Activated T-cell treated with anti-CD3 and anti-CD28 coated beads, Interleukin-2, amount 50 U/mL, for 48 hours (primary cell): ENCODE results near the gene CAND2.
"Not testable (repeated sequence)": the region's sequence is repeated elsewhere in the genome, so short reads cannot be mapped to it uniquely, and the experiment has no call there.

Source experiments
- DNase-seq, 2 experiments: peaks; one replicate each; pipeline ENCODE4 v3.0.0-alpha.2; 2020

CAND2 gene

DNA sequence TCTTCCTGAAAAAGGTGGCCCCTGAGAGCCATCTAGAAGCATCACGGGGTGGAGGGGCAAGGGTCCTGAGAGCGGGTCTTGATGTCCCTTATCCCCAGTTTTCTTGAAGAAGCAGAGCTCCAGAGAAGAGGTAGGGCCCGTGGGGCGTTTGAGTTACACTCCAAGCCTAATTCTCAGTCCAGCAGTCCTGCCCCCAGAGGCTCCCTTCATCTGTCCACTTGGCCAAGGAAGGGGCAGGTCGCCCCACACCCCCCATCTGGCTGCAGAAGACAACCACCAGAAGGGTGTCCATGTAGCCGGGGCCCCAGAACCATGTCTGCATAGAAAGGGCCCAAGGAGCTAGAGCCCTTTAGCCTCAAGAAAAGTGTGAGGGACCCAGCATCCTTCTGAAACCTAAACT is 70.4 kb downstream of the CAND2 start:
- DNase-seq, result no peak

DNA sequence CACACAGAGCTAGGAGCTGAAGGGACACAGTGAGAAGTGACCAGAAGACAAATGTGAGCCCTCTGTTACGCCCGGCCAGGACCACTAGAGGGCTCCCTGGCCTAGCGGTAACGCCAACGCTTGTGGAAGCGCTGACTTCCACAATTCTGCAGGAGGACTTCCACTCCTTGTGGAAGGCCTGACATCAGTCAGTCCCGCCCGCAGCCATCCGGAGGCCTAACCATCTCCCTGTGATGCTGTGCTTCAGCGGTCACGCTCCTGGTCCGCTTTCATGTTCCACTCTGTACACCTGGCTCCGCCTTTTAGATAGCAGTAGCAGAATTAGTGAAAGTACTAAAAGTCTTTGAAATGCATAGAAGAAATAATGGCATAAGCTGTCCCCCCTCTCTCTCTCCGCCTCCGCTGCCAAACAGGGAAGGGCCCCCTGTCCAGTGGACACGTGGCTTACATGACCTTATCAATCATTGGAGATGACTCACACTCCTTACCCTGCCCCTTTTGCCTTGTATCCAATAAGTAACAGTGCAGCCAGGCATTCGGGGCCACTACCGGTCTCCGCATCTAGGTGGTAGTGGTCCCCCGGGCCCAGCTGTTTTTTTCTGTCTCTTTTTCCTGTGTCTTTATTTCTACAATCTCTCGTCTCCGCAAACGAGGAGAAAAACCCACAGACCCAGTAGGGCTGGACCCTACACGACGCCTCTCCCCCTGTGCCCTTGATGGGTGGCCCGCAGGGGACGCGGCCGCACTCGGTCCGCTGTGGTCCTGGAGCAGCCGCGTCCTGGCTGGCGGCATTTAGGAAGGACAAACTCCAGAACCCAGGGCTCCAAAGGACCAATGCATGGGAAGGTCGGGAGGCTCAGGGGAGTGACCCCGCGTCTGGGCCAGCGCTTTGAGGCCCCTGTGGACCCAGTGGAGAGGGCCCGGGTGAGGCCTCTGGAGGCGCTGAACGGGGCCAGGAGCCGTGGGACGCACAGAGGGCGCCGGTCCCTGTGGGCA is 71.9 kb downstream of the CAND2 start:
- peak; percentile 76 to 77 for DNase-seq

DNA sequence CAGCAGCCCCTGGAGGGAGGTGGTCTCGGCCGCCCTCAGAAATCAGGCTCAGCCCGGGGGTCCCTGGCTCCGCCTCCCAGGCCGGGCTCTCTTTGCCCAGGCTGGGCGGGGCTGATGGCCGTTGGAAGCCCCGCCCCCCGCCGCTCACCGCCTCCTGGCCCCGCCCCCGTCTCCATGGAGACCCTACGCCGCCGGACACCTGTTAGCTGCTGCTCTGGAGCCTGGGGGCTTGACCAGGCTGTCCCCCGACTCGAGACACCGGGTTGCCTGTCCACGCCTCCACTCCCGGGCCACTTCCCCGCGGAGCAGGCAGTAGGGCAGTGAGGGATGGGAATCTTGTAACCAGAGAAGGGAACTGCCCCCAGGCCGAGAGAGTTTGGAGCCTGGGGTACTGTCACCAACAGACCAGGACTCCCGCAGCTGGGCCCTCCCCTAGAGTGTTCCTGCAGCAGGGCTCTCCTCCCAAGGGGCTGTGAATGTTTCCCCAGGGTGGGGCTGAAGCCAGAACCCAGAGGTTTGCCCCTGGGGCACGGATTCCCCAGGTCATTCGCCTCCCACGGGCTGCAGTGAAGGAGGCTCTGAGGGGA is 72.6 kb downstream of the CAND2 start:
- DNase-seq, result peak; percentile 67 to 75

DNA sequence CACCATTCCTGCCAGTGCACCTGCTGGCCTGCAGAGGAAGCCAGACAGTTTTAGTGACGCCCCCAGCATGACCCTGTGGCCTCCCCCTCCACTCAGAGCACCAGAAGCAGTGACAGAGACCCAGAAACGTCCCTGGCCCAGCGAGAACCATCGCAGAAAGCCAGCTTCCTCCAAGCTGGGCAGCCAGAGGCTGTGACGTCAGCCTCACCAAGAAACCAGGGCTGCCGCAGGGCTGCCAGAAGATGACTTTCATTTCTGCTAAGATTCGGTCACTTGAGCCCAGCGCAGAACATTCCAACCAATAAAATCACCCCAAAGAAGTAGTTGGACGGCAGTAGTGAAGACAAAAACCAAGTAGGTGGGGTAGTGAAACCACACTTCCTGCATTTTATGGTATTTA is 74.5 kb downstream of the CAND2 start:
- DNase-seq, result no peak

DNA sequence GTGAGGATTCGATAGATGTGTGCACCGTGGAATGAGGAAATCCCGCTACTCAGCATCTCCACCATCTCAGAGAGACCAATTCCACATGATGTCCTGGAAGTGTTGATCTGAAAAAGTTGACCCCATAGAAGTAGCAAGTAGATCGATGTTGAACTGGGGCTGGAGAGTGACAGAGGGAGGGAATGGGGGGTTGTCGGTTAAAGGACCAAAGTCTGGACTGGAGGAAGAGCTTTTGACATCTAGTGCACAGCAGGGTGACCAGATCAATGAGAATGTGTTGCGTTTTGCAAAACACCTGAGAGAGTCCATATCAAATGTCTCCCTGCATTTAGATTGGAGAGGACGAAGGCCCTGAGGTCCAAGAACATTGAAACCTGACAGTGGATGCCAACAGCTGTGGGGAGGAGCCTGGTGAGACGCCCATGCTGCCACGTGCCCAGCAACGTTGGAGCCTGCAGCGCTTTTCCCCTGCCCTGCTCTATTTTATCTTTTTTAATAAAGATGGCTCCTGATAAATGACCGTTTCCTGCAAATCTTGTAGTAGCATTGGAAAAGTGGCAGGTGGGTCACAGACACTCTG is 75.0 kb downstream of the CAND2 start:
- DNase-seq, result no peak

DNA sequence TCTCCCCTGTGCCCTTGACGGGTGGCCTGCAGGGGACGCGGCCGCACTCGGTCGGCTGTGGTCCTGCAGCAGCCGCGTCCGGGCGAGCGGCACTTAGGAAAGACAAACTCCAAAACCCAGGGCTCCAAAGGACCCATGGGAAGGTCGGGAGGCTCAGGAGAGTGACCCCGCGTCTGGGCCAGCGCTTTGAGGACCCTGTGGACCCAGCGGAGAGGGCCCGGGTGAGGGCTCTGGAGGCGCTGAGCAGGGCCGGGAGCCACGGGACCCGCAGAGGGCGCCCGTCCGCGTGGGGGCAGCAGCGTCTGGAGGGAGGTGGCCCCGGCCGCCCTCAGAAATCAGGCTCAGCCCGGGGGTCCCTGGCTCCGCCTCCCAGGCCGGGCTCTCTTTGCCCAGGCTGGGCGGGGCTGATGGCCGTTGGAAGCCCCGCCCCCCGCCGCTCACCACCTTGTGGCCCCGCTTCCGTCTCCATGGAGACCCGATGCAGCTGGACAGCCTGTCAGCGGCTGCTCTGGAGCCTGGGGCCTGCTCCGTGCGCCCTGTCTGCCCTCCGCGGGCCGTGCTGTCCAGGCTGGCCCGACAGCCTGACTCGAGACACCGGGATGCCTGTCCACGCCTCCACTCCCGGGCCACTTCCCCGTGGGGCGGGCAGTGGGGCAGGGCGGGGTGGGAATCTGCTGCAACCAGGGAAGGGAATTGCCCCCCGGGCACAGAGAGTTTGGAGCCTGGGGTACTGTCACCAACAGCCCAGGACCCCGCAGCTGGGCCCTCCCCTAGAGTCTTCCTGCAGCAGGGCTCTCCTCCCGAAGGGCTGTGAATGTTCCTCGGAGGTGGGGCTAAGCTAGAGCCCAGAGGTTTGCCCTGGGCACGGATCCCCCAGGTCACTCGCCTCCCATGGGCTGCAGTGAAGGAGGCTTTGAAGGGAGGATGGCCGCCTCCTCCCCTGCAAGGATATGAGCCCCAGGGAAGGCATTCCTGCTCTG is 79.7 kb downstream of the CAND2 start:
- peak in 1 of 2 experiments; percentile 49 for DNase-seq

DNA sequence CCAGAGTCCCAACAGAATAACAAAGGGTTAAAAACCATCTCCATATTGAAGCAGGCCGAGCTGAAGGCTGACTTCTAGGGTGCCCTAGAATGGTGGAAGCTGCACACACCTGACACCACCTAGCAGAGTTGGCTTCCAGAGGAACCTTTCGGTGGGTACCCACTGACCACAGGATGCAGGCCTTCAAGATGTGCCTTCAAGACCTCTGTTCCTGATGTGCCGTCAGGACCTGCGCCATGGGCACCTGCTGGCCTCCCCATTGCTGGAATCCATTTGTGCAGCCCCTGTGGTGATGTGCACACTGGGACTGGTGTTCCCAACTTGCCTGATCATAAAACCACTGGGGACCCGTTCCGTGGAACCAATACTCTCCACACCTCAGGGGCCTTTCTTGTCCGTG is 80.6 kb downstream of the CAND2 start:
- no peak for DNase-seq

DNA sequence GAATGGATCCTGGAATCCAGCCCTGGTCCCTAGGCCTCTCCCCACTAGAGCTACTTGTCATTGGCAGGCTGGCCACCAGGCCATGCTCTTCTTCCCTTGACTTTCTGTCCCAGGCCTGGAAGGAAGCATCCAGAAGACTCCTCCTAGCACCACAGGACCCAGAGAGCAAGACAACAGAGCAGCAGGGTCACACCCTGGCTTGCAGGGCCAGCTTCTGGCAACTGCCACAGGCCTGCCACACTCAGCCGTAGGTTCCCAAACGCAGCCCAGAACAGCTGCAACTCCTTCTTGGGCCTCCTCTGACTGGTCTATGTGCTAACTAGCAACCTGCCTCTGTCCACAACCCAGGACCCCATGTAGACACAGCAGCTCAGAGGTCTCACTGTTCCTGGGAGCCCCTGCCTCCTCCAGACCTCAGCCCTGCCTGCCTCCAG is 81.7 kb downstream of the CAND2 start:
- no peak for DNase-seq

DNA sequence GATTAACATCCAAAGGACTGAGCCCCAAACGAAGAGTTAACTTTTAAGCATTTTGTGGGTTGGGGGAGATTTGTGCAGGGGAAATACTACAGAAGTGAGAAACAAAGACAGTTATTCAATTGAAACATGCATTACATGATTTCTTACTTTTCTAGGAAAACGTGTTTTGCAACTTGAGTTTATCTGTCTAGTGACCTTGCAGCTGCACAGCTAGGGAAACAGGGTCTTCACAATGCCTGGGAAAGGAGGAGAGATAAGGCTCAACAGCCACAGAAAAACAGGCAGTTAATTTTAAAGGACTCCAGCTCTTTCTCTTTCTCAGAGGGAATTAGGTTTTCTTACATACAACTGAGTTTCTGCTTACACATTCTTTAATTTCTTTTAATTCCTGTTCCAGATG is 82.3 kb downstream of the CAND2 start:
- DNase-seq, result not testable (repeated sequence)

DNA sequence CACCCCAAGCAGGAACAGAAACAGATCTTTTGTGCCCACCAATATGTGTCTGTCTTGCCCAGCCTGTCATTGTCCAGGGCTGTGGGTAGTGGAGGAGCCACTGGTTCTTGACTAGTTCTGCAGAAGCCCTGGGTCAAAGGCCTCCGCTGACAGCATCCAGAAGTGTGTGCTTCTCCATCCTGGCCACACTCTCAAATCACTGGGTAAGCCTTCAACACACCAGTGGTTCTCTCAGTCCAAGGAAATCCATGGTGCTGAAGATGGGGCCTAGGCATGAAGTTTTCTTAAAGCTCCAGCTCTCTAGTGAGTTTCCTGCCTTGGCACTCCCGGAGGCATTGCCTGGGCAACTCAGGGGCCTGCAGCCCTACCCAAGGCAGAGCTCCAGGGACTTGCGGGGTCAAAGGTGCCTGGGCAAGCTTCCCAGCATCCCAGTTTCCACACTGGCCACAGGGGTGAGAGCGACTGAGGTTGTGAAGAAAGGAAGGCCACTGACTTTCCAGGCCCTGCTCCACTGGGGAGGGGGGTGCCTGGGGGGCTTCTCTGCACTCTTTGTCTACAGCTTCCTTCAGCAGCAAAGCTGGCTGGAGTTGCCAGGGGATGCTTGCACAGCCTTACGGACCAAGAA is 82.8 kb downstream of the CAND2 start:
- no peak for DNase-seq

DNA sequence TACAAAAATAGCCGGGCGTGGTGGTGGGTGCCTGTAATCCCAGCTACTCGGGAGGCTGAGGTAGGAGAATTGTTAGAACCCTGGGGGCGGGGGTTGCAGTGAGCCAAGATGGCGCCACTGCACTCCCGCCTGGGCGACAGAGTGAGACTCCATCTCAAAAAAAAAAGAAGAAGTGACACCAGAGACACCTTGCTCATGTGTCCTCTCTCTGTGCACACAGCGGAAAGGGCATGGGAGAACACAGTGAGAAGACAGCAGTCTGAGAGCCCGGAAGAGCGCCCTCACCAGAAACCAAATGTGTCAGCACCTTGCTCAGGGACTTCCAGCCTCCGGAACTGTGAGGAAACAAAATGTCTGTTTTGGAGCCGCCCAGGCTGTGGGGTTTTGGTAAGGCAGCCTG is 85.4 kb downstream of the CAND2 start:
- not testable (repeated sequence) for DNase-seq

DNA sequence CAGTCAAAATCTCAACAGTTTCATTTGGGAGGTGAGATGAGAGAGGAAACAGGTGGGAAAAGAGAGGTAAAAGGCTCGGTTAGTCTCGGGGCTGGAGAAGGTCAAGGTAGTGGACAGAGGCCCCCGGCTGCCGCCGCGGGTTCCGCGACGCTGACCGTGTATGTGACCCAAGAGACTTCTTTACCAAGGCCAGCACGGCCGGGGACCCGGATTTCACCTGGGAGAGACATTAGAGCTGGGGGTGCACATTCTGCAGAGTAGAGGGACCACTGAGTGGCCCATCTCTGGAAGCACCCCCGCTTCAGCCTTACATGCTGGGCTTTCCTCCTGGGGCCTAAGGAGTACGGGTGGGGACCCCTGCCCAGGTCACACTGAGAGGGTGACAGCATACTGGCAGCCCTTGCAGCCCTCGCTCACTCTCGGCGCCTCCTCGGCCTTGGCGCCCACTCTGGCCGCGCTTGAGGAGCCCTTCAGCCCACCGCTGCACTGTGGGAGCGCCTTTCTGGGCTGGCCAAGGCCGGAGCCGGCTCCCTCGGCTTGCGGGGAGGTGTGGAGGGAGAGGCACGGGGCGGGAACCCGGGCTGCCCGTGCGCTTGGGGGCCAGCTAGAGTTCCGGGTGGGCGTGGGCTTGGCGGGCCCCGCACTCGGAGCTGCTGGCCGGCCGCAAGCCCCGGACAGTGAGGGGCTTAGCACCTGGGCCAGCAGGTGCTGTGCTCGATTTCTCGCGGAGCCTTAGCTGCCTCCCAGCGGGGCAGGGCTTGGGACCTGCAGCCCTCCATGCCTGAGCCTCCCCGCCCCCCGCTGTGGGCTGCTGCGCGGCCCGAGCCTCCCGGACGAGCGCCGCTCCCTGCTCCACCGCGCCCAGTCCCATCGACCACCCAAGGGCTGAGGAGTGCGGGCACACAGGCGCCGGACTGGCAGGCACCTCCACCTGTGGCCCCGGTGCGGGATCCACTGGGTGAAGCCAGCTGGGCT is 86.1 kb downstream of the CAND2 start:
- no peak for DNase-seq

DNA sequence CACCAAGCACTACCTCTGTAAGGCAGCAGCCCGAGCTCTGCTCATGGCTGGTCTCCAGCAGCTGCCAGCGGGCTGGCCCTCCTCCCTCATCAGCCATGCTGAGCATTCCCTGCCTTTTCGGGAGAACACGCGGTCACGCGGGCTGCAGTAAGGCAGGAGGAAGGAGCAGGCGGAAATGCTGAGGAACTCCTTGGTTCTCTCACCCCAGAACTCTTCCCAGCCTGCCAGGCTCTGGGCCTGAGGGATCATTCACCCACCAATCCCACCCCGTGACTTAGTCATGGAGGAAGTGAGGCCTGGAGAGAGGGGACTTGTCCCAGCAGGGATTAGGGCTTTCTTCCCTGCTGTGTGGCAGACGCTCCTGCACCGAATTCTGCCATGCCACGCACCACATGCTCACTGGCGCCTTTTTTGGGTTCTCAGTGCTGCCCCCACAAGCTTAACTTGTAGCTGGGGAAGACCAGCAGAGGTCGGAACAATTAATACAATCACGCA is 87.8 kb downstream of the CAND2 start:
- no peak for DNase-seq
